GM18907 (cell line): ENCODE data around the gene ATAD3C.
"Not testable (repeated sequence)": the region's sequence is repeated elsewhere in the genome, so short reads cannot be mapped to it uniquely, and the experiment has no call there.

Experiments
- ATAC-seq: cut with Tn5 transposase; IDR thresholded peaks from one replicate; pipeline ENCODE4 v1.9.1; 2021; ENCODE audit warnings: mild to moderate bottlenecking, moderate library complexity; ENCODE audit not compliant: unreplicated experiment

The ATAD3C gene

GRCh38 chr1:1468196-1468985, 18.9 kb downstream of the ATAD3C start:
- not testable (repeated sequence) for ATAC-seq

GRCh38 chr1:1470626-1471388, 21.3 kb downstream of the ATAD3C start:
- no peak for ATAC-seq

DNA sequence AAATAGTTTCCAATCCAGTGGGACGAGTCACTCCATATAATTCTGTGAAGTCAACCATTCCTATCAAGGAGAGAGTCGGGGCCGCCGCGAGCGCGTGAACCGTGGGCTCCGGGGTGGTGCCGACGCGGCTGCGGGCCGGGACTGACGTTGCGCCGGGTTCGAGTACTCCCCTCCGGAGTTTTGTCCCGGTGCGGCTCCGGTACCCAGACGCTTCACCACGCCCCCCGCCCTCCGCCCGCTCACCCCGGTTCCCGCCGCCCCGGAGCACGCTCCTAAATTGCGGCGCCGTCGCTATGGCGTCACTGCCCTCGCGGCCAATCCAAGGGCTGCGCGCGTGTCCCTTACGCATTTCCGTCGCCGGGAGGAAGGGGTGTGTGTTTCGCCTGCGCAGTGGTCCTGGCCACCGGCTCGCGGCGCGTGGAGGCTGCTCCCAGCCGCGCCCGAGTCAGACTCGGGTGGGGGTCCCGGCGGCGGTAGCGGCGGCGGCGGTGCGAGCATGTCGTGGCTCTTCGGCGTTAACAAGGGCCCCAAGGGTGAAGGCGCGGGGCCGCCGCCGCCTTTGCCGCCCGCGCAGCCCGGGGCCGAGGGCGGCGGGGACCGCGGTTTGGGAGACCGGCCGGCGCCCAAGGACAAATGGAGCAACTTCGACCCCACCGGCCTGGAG, 22.0 kb downstream of the ATAD3C start, which contains the start of gene ATAD3B:
ATAD3B (plus strand) TSS at position 377 of the 664 bp plus-strand sequence; CDS start at position 497, 120 bp downstream.
- peak; percentile 80 for ATAC-seq

DNA sequence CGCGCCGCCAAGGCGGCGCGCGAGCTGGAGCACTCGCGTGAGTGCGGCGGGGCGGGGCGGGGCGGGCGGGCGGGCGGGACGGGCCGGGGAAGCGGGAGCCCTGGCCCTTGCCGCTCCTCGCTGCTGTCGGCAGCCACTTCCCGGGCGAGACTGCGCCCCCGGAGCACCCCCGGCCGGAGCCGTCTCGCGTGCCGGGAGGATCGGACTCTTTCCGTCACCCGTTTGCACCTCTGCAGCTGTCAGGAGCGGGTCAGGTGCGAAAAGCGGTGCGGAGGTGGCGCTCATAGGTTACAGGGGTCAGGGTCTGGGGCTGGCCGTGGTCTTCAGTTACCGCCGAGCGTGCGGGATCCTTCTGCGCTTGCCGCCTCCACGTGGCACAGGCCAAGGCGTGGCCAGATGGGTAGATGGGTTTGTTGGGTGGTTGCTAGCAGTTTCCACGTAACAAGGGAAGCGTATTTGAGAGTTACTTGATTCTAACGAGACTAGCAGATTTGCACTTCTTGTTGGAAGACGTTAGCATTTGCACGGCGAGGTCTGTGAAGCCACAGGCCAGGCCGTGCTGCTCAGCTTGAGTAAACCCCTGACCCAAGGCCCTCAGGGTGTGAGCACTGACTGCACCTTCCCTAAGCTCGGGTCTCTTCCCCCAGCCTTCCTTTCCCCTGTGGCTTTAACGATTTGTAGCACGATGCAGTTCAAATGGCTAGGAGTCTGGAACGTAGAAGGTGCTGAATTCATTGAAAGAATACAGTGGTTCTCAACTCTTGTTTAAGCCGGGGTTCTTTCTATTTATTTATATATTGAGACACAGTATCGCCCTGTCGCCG, 22.8 kb downstream of the ATAD3C start:
- peak; percentile 10 for ATAC-seq

DNA sequence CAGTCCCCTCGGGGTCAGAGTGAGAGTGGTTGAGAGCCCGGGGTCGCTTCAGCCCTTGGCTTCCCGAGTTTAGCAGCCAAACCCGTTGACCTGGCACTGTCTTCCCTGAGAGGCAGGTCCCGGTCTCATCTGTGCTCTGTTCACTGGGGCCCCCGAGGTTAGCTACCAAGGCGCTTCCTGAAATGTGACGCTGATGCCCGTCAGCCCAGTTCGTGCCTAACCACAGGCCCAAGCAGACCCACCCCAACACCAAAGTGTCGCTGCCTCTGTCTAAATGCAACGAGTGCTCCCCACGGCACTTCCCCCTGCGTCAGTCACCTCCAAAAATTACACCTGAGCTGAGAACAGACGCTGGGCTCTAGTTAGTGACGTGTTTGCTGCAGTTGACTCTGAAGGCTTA, 26.5 kb downstream of the ATAD3C start:
- not testable (repeated sequence) for ATAC-seq

DNA sequence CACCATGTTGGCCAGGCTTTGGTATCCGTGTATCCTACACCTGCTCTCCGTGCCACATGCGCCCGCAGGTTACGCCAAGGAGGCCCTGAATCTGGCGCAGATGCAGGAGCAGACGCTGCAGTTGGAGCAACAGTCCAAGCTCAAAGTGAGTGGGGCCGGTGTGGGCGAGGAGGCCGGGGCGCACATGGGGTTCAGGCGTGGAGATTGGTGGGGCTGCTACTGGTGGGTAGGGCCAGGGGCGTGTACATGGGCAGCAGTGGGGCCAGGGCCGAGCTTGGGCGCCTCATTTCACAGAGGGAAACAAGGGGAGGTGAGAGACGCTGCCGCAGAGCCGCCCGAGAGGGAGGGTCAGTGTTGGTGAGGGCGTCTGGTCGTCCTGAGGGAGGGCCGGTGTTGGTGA, 27.7 kb downstream of the ATAD3C start:
- ATAC-seq = no peak

DNA sequence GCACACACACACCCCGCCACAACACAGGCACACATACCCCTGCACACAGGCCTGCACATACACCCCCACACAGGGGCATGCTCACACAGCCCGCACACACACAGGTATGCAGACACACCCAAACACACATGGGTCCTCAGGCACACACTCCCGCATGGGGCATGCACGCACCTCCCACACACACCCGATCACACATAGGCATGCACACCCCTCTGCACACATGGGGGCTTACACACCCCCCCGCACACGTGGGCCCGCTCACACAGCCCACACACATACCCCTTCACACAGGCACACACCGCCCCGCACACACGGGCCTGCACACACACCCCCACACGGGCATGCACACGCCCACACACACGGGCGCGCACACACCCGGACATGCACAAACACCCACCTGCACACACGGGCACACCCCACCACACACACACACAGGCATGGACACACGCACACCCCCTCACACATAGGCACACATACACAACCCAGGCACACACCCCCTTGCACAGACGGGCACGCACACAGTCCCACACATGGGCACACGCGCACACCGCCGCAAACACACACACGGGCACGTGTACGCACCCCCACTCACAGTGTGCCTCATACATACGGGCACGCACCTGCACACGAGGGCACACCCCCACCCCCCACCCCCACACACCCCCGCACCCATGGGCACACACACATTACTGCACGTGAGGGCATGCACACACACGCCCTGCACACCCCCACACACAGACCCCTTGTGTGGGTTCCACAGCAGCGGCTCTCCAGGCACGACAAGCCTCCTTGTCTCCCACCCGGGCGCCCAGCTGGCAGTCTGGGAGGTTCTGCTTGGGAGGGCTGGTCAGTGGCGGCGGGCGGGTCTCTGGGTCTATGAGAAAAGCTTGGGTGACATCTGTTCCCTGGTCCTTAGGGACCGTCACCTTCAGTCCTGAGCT, 30.3 kb downstream of the ATAD3C start:
- ATAC-seq = no peak

DNA sequence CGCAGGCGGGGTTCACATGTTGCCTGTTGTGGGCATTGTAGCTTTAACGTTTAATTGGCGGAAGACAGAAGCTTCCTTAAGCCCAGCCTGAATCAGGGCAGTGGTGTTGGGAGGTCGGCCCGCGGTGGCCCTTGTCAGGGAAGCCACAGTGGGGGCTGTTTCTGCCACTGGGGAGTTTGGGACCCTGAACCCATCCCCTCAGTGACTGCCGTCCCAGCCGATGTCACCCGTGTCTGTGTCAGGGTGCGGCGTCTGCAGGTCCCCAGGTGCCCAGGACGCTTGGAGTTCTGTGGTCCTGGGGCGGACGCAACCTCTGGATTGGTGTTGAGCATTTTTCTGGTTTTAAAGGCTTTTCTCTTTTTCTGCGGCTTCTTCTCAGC, 31.0 kb downstream of the ATAD3C start:
- not testable (repeated sequence) for ATAC-seq

- not testable (repeated sequence) for ATAC-seq
Measured at GRCh38 chr1:1481811-1482210, 32.3 kb downstream of the ATAD3C start.

DNA sequence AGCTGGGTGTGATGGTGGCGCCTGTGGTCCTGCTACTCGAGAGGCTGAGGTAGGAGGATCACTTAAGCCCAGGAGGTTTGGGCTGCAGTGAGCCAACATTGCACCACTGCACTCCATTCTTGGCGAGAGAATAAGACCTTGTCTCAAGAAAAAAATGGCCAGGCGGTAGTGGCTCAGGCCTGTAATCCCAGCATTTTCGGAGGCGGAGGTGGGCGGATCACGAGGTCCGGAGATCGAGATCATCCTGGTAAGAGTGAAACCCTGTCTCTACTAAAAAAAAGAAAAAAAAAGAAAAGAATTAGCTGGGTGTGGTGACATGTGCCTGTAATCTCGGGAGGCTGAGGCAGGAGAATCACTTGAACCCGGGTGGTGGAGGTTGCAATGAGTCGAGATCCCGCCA, 33.4 kb downstream of the ATAD3C start:
- no peak for ATAC-seq

DNA sequence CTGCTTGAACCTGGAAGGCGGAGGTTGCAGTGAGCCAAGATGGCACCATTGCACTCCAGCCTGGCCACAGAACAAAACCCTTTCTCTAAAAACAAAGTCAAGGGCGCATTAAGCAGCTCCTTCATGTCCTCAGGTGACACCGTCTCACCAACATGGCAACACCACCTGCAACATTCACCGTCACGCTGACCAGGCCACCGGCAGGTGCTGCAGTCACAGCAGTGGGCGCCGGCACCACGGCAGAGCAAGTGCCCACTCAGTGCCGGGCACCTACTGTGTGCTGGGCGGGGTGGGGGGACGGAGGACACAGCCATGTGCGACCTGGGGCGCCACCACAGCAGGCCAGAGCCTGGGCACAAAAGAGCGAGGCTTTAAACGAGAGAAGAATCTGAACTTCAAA, 34.2 kb downstream of the ATAD3C start:
- ATAC-seq = no peak

DNA sequence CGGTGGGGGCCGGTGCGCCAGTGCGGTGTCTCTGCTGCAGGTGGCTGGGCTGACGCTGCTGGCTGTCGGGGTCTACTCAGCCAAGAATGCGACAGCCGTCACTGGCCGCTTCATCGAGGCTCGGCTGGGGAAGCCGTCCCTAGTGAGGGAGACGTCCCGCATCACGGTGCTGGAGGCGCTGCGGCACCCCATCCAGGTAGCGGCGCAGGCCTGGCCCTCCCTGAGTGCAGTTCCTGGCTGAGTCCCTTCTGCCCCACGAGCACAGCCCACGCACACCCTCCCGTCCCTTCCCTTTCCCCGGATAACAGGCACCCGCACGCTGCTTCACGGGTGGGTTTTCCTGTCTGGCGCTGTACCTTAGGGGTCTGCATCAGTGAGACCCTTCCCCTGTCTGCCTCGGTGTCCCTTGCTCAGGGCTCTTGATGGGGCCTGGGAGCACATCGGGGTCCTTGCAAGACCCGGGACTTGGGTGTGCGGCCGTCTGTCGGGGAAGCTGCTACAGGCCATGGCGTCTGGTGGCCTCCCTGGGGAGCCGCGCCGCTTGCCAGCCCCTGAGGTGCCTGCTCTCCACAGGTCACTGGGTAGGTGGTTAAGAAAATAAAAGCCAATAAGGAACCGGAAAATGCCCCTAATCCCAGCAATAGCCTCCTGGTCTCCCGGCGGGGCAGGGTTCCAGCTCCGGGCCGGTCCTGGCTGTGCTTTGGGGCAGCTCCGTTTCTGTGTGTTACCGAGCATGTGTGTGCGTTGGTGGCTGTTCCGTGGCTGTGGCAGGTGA, 35.7 kb downstream of the ATAD3C start:
- ATAC-seq = not testable (repeated sequence)

DNA sequence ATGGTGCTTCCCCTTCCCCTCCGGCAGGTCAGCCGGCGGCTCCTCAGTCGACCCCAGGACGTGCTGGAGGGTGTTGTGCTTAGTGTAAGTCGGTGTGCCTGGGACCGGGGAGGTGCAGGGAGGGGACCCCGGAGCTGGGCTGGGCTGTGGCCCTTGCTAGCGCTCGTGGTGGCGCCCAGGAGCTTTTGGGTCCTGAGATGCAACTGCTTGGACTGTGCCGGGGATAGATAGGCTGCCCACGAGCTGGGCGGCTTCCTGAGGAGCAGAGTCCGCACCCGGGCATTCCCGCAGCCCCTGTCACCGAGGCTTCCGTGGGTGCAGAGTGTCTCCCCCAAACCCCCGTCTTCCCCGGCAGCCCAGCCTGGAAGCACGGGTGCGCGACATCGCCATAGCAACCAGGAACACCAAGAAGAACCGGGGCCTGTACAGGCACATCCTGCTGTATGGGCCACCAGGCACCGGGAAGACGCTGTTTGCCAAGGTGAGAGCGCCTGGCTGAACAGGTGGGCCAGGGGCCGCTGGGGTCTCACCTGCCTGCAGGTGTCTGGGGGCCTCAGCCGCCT, 36.3 kb downstream of the ATAD3C start:
- ATAC-seq = not testable (repeated sequence)

DNA sequence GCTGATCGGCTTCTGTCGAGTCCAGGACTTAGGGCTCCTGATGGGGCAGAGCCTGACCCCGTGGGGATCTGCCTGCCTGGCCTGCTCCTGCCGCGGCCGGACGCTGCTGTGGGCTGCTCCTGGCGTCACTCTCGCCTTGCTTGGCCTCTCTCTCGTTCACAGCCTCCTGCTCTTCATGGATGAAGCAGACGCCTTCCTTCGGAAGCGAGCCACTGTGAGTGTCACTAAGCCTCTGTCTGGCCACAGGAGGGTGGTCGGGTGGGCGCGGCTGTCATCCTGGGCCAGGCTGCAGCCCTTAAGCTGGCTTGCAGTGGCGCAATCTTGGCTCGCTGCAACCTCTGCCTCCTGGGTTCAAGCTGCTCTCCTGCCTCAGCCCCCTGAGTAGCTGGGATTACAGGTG, 38.2 kb downstream of the ATAD3C start:
- ATAC-seq = no peak

DNA sequence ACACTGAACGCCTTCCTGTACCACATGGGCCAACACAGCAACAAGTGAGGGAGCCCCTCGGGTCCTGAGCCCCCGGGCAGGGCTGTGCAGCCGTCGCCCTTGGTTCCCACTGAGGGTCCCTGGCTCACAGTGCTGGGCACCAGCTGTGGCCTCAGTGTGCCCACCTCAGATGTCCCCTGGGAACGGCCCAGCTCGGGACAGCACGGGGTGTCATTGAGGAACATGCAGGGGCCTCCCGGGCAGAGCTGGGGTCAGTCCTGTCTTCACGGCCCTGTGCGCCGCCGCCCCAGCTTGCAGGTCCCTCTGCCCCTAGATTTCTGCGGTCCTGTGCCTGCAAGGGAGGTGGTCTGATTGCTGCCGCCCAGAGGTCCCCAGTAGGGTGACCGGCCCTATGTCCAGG, 39.7 kb downstream of the ATAD3C start:
- no peak for ATAC-seq

DNA sequence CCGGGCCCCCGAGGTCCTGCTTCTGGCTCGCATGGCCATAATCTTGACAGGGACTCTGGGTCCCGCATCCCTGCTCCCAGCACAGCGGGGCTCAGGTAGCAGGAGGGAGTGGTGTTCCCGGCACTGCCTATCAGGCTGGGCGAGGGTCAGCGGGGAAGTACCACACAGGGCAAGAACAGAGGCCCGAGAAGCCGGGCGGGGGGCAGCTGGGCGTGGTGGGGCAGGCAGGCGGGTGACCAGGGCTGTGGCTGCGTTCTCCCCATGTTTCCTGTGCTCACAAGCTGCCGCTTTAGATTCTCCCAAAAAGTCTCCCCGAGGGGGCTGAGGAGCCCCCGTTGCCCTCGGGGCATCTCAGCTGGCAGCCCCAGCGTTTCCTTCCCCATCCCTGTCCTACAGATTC, 40.4 kb downstream of the ATAD3C start:
- no peak for ATAC-seq

DNA sequence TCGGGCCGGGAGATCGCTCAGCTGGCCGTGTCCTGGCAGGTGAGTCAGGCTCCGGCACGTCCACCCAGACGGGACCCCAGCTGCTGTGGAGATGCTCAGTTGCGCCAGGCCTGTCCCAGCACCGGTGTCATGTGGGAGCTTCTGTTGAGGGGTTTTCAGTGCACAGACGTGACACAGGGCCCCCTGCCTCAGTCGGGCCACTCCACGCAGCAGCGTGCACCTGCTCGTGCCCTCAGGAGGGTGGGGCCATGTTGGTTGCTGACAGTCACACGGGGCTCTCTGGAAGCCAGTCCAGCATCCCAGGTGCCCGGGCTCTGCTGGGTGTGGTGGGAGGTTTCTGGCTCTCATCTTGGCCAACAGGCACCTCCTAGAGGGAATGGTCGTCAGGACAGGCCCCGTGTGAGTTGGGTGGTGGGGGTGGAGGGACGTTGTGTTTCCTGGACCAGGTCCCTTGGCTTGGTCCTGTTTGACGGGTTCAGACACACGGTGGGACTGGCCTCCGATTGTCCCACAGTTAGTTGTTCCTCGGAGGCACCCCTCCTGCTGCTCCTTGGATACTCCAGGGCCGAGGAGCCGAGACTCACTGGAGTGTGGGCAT, 41.2 kb downstream of the ATAD3C start:
- ATAC-seq = no peak

- ATAC-seq = no peak
Measured at GRCh38 chr1:1491601-1492000, 42.1 kb downstream of the ATAD3C start.
